Ishikawa (cell line): ENCODE data around the gene CAT.
A peak's percentile ranks its signal among the peaks of the same experiment; 100 is the strongest.

Experiments used
- CEBPB ChIP-seq: IDR thresholded peaks from 2 replicates; pipeline ENCODE4 v1.6.1; 2012
- CREB1 ChIP-seq: IDR thresholded peaks from 2 replicates; pipeline ENCODE4 v1.6.1; 2012; ENCODE audit warnings: low read depth
- EGR1 ChIP-seq: IDR thresholded peaks from 2 replicates; pipeline ENCODE4 v1.6.1; 2012
- EP300 ChIP-seq: IDR thresholded peaks from 2 replicates; pipeline ENCODE4 v1.6.1; 2012; ENCODE audit warnings: borderline replicate concordance
- FOXM1 ChIP-seq: IDR thresholded peaks from 2 replicates; pipeline ENCODE4 v1.6.1; 2012; ENCODE audit warnings: low read depth, borderline replicate concordance
- NFIC ChIP-seq: IDR thresholded peaks from 2 replicates; pipeline ENCODE4 v1.6.1; 2012
- RAD21 ChIP-seq: IDR thresholded peaks from 2 replicates; pipeline ENCODE4 v1.6.1; 2012; ENCODE audit warnings: low read depth
- TAF1 ChIP-seq: IDR thresholded peaks from 2 replicates; pipeline ENCODE4 v1.6.1; 2012; ENCODE audit warnings: low read depth, mild to moderate bottlenecking
- TCF12 ChIP-seq: IDR thresholded peaks from 2 replicates; pipeline ENCODE4 v1.6.1; 2012; ENCODE audit warnings: low read depth
- TEAD4 ChIP-seq: IDR thresholded peaks from 2 replicates; pipeline ENCODE4 v1.6.1; 2012
- YY1 ChIP-seq: IDR thresholded peaks from 2 replicates; pipeline ENCODE4 v1.6.1; 2012; ENCODE audit warnings: low read depth
- ZBTB7A ChIP-seq: IDR thresholded peaks from 2 replicates; pipeline ENCODE4 v1.6.1; 2012; ENCODE audit warnings: low read depth
- TF ChIP-seq, protein P1 (sequence below): IDR thresholded peaks from 2 replicates; pipeline ENCODE4 v1.6.1; 2012; ENCODE audit warnings: low read depth, mild to moderate bottlenecking
- TF ChIP-seq, protein P2 (sequence below): IDR thresholded peaks from 2 replicates; pipeline ENCODE4 v1.6.1; 2012
- TF ChIP-seq, protein P3 (sequence below): IDR thresholded peaks from 2 replicates; pipeline ENCODE4 v1.6.1; 2012

The CAT gene

DNA sequence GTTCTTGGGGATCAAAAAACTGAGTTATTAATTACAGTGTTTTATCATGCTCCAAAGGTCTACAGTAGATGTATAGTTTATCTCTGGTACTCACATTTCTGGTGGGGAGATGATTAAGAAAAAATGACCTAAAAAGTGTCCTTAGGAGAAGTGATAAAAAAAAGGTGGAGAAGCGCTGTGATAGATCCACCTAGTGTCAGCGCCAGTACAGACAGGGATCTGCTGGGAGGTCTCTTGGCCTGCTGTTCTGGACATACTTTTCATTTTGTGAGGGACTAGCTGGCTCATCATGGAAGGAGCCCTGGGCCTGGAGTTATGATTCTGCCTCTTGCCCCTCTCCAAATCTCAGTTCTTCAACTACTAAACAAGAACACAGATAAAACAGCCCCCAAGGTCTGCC lies 71.9 kb downstream of the CAT start:
- TF ChIP-seq ZBTB7A (no peak), EGR1 (no peak), TAF1 (no peak), FOXM1 (no peak), TEAD4 (no peak), EP300 (no peak), TCF12 (no peak), YY1 (no peak), RAD21 (no peak), CREB1 (no peak), CEBPB (no peak)
- TF ChIP-seq, protein P1, sequence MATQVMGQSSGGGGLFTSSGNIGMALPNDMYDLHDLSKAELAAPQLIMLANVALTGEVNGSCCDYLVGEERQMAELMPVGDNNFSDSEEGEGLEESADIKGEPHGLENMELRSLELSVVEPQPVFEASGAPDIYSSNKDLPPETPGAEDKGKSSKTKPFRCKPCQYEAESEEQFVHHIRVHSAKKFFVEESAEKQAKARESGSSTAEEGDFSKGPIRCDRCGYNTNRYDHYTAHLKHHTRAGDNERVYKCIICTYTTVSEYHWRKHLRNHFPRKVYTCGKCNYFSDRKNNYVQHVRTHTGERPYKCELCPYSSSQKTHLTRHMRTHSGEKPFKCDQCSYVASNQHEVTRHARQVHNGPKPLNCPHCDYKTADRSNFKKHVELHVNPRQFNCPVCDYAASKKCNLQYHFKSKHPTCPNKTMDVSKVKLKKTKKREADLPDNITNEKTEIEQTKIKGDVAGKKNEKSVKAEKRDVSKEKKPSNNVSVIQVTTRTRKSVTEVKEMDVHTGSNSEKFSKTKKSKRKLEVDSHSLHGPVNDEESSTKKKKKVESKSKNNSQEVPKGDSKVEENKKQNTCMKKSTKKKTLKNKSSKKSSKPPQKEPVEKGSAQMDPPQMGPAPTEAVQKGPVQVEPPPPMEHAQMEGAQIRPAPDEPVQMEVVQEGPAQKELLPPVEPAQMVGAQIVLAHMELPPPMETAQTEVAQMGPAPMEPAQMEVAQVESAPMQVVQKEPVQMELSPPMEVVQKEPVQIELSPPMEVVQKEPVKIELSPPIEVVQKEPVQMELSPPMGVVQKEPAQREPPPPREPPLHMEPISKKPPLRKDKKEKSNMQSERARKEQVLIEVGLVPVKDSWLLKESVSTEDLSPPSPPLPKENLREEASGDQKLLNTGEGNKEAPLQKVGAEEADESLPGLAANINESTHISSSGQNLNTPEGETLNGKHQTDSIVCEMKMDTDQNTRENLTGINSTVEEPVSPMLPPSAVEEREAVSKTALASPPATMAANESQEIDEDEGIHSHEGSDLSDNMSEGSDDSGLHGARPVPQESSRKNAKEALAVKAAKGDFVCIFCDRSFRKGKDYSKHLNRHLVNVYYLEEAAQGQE = no peak

DNA sequence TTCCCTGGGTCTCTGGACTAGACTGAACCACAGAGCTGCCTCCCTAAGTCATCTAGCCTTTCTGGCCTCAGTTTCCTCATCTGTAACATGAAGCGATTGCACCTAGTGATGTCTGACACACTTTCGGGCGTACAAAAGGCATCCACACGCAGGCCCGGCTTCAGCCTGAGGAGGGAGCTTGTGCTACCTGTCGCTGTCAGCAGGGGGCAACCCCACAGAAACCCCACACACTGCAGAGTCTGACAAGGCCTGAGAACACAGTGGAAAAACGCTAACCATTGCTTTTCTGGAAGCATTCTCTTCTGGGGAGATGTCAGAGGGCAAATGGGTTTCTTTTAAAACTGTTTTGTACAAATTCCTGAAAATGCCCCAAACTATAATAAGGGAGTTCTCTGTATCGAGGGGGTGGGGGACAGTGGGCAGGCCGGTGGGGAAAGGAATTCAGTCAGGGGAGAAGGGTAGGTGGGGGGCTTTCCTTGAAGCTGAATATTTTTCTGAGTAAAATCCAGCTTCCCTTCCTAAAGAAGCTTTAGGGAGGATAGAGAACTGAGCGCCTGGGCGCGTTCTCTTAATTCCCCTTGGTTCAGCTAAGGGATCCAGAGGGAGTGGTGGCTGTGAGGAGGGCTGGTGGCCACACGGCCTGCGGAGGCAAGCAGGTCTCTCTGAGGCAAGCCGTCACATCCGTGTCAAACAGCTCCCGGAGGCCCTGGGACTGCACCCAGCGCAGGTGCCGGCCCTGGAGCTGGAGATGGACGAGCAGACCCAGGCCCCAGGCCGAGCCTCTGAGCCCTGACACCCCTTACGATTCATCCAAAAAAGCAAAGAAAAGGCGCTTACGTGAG lies 74.3 kb downstream of the CAT start:
- no peak for TF ChIP-seq EP300
- TF ChIP-seq TAF1 = no peak
- no peak for TF ChIP-seq CREB1
- TF ChIP-seq EGR1 = no peak
- peak; percentile 60 for TF ChIP-seq RAD21

DNA sequence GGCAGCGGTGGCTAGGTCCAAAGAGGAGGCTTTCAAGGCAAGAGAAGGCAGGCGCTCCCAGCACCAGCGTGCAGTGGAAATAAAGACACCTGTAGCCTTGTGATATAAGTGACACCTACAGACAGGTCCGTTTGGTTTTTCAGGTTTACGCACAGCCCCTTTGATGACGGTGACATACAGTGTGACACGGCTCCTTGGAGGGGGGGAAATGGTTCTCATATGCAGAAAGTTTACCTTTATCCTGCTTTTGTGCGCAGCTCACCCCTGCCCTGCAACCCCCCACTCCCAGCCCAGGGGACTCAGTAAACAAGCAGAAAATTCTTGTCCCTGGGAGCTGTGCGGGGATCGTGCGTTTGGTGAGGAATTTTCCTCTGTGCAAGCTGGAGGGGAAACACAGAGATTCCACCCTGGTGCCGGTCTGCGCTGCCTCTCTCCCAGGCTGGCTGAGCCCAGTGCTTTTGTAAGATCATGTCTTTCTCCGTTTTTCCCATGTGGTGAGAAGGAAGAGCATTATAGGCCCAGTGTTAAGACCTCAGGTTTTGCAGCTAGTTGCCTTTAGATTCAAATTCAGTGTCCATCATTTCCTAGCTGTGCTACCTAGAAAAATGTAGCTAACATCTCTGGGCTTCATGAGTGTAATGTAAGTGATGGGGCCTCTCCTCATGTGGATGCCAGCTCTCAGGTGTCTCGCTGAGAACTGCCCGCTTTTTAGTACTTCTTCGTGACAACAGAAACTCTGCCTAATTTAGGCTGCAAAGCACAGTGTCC lies 75.1 kb downstream of the CAT start, which contains the start of gene ELF5:
ELF5 (minus strand) TSS at position 113 of the 768 bp plus-strand sequence. CDS start 8,045 bp downstream, outside the sequence.
- TF ChIP-seq, protein P1 = no peak
- TF ChIP-seq EP300 (no peak), RAD21 (no peak), TAF1 (no peak)
- TF ChIP-seq, protein P2, sequence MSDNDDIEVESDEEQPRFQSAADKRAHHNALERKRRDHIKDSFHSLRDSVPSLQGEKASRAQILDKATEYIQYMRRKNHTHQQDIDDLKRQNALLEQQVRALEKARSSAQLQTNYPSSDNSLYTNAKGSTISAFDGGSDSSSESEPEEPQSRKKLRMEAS = no peak

DNA sequence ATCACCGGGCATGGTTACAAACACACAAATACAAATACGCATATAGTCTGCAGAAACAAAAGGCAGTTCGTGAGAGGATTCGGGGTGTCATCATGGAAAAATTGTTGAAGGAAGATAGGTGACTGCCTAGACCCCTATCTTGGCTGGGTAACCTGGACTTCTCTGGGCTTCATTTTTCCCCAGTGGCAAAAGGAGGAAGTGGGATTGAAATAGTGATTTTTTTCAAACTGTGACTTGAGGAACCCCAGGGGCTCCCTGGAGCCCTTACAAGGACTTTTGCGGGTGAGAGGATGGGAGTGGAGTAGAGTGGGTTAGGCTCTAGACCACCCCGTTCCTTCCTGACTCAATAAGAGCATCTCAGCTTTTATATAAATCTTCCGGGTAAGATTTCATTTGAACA lies 75.9 kb downstream of the CAT start:
- TF ChIP-seq RAD21 = no peak
- TF ChIP-seq CEBPB = no peak
- TF ChIP-seq ZBTB7A = no peak
- TF ChIP-seq, protein P1 = no peak
- TF ChIP-seq CREB1 = no peak
- no peak for TF ChIP-seq TAF1
- TF ChIP-seq TEAD4 = no peak
- no peak for TF ChIP-seq FOXM1
- no peak for TF ChIP-seq YY1
- no peak for TF ChIP-seq EGR1
- no peak for TF ChIP-seq EP300
- TF ChIP-seq, protein P2 = no peak
- no peak for TF ChIP-seq TCF12
- TF ChIP-seq NFIC = no peak
- TF ChIP-seq, protein P3, sequence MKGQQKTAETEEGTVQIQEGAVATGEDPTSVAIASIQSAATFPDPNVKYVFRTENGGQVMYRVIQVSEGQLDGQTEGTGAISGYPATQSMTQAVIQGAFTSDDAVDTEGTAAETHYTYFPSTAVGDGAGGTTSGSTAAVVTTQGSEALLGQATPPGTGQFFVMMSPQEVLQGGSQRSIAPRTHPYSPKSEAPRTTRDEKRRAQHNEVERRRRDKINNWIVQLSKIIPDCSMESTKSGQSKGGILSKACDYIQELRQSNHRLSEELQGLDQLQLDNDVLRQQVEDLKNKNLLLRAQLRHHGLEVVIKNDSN = no peak
